Thyroid gland (tissue), 4 donors: ENCODE results near the gene FAM234A.

Source experiments
- POLR2A ChIP-seq, 2 donors: fragments of 450-650 bp; IDR thresholded peaks; one replicate each; pipeline ENCODE4 v1.6.1; 2017; ENCODE audit warnings: antibody characterized with exemption in 2 of 2, mild to moderate bottlenecking in 2 of 2, moderate library complexity in 1 of 2
- TF ChIP-seq, protein P1 (sequence below), 6 experiments: fragments of 200-600 bp in 3 of 6; fragments of 450-650 bp in 3 of 6; sonication (generic) in 3 of 6; IDR thresholded peaks; one replicate each; pipeline ENCODE4 v1.5.1; 2016 to 2019; ENCODE audit warnings: antibody characterized with exemption in 6 of 6, mild to moderate bottlenecking in 2 of 6, inconsistent platforms in 1 of 6, moderate library complexity in 1 of 6

DNA sequence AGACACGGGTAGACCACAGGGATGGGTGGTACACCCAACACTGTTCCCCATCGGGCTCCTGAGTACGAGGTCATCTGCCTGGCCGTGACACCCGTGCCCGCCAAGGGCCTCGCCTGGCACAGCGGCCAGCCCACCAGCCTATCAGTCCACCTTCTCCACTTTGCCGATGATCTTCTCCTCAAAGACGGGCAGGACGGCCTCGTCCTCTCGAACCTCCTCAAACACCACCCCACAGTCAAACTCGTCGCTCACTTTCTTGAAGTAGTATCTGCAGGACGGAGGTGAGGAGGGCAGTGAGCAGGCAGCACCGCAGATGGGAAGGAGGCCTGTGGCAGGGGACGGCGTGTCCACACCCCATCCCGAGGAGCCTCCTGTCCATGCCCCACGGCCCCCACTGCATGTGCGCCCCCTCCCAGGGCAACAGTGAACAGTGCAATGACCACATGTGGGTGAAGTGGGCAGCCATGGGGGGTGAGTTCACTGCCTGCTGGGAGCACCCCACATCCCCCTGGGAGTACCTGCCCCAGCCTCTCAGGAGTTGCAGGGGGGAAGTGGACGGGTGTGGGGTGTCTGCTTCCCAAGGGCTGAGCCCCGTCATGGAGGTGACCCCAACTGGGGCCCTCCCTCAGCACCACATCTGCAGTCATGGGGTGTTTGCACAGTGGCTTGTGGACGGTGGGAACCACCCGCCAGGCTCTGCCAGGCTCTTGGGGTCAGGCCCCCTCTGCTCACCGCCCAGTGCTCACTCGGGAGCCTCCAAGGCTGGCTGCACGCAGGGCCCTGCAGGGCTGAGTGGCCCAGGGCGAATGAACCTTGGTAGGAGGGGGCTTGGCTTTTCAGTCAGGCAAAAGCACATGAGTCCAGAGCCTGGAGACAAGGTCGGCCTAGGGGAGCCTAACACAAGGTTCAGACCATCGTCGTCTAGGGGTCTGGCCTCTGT lies 53.6 kb downstream of the FAM234A start:
- TF ChIP-seq, protein P1, sequence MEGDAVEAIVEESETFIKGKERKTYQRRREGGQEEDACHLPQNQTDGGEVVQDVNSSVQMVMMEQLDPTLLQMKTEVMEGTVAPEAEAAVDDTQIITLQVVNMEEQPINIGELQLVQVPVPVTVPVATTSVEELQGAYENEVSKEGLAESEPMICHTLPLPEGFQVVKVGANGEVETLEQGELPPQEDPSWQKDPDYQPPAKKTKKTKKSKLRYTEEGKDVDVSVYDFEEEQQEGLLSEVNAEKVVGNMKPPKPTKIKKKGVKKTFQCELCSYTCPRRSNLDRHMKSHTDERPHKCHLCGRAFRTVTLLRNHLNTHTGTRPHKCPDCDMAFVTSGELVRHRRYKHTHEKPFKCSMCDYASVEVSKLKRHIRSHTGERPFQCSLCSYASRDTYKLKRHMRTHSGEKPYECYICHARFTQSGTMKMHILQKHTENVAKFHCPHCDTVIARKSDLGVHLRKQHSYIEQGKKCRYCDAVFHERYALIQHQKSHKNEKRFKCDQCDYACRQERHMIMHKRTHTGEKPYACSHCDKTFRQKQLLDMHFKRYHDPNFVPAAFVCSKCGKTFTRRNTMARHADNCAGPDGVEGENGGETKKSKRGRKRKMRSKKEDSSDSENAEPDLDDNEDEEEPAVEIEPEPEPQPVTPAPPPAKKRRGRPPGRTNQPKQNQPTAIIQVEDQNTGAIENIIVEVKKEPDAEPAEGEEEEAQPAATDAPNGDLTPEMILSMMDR (IDR thresholded peaks at IDR 0.05), result no peak
- TF ChIP-seq POLR2A (IDR thresholded peaks at IDR 0.05), result no peak
